ENCODE measurements around the gene GABARAP.
A peak's percentile ranks its signal among the peaks of the same experiment; 100 is the strongest.
"Not testable (repeated sequence)": the region's sequence is repeated elsewhere in the genome, so short reads cannot be mapped to it uniquely, and the experiment has no call there.

Gene GABARAP

DNA sequence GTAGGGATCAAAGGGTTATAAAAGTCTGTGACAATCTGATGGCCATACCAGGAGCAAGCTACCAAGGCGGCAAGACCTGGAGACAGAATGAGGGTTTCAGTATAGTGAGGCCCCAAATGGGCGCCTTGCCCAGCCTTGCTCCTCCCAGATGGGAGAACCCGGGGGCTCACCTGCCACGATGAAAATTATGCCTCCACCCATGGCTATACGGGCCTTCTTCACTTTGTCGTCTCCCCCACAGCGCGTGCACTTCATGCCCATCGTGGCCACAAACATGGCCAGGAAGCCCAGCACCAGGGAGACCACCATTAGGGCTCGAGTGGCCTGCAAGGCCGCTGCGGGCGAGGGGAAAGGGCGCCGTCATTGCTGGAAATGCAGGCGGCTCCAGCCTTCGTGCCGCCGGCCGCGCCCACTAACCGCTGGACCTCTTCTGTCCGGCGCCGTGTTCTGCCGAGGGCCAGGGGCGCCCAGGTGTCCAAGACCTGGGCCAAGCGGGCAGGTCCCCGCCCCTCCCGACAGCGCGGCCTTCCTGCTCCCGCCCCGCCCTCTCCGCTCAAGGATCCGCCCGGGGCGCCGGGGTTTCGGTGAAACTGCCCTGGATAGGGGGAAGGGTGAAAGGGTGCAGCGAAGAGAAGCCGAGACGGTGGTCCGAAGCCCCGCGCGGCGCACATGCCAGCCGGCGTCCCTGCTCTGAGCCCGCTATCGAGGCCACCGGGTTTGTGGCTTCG, 18.6 kb upstream of the GABARAP start:
- no peak for FAIRE-seq

DNA sequence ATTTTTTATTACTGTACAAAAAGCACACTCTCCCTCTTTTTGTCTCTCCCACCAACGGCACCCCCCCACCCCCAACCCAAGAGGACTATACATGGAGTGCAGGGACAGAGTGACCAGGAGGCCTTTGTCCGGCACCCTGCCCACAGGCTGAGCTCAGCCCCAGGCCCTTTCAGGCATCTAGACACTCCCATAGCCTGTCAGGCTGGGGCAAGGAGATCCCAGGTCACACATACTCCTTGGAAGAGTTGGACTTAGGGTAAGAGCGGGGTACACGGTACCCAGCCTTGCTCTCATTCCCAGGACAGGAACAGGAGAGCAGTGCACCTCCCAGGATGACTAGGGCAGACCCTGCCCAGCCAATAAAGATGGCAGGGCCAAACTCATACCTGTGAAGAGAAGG, 17.9 kb upstream of the GABARAP start:
- no peak for FAIRE-seq

DNA sequence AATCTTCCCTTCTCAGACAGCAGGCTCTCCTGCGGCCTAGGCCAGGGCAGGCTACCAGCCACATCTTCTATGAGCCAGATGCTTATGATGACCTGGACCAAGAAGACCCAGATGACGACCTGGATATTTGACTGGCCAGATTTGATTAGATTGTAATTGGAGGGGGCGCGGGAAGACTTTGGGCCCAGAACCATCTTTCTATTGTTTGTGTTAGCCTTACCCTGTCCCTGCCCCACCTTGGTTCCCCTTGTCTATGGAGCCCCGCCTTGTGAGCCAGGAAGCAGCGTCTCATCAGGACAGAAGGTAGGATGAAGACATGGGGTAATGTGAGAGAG, 17.3 kb upstream of the GABARAP start:
- FAIRE-seq, result no peak

DNA sequence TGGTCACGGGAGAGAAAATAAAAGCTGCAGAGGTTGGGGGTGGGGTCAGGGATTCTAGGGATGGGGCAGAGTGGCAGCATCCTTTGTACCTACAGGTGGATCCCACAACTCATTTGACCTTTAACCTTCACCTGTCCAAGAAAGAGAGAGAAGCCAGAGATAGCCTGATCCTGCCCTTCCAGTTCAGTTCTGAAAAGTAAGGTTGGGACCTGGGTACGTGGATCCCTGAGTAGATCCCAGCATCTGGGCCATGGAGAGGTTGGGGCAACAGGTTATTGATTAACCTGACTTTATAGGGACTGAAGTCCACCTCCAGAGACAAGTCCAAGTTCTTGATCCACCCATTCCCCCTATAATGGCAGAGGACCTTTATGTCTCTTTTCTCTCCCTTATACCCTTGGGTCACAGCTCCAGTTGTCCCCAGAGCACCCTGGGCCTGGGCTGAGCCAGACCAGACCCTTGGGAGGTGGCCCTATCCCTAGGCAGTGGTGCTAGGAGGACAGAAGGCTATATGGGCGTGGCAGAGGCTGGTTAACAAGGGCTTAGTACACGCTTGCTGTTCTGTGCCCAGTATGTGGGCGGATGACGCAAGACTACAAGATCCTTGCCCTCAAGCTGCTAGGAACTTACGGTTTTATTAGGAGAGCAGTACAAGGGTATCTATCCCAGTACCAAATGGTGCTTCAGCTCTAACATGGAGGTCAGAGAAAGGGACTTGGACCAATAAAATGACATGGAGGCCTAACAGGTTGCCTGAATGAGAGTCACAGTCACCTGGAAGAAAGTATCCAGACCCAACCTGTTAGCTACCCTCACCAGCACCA, 16.7 kb upstream of the GABARAP start:
- no peak for FAIRE-seq

DNA sequence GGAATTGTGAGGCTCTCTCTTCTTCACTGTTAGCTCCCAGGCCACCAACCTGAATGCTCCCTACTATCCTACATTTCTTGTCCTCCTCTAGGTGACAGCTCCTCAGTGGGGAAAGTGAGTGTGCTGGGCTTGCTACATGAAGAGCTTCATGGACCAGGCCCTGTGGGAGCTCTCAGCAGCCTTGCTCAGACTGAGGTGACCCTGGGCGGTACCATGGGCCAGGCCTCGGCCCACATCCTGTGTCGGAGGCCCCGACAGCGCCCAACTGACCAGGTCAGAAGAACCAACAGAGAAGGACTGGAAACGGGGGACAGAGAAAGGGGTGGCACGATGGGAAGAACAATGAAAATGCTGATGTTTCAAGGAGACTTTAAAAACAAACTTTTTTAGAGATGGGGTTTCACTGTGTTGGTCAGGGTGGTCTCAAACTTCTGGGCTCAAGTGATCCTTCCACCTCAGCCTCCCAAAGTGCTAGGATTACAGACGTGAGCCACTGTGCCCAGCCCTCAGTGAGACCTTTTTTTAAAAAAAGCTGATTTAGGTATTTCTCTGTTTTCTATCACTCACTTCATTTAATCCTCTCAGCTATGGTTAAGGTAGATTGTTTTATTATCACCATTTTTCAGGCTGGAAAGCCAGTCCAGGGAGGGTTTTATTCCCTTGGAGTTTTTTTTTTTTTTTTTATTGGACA, 14.7 kb upstream of the GABARAP start:
- no peak for FAIRE-seq

DNA sequence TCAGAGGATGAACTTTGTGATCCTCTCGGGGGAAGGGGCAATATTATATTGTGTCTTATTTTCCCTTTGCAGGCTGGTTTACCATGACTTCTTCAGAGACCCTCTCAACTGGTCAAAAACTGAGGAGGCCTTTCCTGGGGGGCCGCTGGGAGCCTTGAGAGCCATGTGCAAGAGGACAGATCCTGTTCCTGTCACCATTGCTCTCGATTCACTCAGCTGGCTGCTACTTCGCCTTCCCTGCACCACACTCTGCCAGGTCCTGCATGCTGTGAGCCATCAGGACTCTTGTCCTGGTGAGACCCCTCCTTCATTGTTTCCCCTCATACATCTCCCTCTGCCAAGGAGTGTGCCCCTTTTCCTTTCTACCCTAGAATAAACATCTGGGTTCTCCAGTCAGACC, 12.3 kb upstream of the GABARAP start:
- FAIRE-seq, result no peak

DNA sequence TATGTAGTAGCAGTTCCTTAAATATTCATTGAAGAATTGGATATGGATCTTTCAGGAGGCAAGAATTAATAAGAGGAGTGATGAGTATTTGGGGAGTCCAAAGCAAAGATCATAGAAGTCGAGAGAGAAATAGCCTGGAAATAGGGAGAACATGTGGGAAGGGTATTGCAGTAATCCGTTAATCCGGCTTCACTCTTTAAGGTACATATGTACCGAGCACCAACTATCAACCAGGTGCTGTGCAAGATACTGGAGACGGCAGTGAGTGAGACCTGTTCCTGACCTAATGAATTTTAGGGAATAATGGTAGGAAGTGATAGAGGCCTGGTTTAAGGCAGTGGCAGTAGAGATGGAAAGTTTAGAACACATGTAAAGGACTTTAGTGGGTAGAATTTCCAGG, 10.8 kb upstream of the GABARAP start:
- no peak for FAIRE-seq

DNA sequence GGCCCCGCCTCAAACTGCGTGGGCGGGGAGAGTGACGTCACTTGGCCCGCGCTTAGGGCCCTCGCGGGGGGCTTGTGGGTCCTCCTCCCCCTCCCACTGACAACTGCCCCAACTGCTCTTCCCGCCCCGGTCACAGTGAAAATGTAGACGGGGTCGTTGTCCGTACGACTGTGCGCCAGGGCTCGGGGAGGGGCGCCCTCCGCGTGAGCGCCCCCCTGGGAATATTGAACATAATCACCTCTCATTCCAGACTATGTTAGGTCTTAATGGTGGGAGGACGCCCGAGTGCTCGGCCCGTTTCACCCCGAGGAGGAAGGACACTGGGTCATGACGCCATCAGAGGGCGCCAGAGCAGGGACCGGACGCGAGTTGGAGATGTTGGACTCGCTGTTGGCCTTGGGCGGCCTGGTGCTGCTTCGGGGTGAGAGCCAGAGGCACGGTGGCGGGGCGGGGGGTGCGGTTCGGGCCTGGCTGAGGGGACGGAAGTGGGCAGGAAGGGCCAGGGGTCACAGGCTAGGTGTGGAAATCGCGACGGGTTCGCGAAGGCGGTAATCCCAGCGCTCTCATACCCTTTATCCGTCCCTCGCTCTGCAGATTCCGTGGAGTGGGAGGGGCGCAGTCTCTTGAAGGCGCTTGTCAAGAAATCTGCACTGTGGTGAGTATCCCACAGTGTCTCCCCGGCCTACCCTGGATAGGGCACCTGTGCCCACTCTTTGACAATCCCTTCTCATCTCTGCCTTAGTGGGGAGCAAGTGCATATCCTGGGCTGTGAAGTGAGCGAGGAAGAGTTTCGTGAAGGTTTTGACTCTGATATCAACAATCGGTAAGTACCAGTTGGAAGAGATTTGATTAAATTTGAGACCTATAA, 10.2 kb upstream of the GABARAP start, which contains the start of gene ELP5:
Gene ELP5 (plus strand): TSS at position 40 of the 868 bp plus-strand sequence. CDS start 336 bp downstream, at position 376.
- no peak for FAIRE-seq

DNA sequence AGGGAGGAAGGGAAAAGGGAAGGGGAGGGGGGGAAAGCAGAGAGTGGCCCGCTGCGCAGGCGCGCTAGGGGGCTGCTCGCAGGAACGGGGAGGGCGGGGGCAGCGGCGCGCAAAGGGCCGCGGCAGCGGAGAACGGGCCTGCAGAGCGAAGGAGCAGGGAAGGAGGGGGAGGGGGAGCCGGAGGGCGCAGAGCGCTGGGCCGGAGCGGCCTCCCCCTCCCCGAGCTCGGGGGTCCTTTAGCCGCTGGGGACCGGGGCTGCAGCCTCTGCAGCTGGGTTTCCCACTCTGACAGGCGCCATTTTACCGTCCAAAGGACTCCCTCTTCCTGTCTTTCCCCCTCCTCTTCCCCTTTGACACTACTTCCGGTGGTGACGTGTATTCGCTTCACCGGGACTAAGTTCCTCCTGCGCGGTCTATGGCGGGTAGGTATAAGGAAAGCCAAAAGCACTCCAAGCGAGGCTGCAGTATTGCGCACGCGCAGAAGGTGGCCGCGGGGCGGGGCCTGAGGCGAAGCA, 9.5 kb upstream of the GABARAP start, which contains the start of gene CTDNEP1:
Gene CTDNEP1 (minus strand): TSS at position 74 of the 515 bp plus-strand sequence. CDS start 438 bp downstream, outside the sequence.
- FAIRE-seq, result peak; percentile 99

DNA sequence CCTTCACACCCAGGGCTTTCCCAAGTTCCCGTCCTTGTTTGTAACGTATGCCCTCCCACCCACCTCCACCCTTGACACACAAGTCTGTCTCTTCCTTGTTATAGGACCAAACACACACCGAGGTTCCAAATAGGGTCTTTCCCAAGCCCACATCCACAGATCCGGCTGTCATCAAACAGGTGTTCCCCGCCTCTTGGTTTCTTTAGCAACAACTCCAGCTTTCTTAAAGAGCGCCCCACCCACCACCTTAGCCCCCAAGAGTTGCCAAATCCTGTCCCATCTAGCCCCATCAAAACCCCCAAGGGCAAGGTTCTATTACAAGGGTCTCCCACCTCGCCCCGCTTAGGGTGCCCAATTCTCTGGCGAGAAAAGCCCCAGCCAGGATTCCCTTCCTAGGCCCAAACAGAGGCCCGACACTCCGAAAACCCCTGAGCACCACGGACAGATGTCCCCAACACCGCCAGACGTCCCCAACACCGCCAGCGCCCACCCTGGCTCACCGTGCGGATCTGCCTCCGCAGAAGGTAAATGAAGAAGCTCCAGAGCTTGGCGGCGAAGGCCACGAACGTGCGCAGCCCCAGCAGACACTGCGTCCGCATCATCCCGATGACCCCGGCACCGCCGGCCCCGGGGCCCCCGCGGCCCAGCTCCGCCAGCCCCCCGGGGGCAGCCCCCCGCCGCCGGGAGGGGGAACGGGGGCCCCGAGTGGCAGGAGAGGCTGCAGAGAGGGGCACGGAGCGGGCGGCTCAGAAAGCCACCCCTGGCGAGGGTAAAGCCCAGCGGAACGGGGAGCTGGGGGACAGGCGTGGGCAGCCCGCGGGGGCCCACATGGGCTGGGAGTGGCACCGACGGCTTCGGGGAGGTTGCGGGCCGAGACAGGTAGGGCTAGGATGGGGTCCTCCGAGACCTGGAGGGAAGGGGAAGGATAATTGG, 8.7 kb upstream of the GABARAP start:
- FAIRE-seq, result no peak

DNA sequence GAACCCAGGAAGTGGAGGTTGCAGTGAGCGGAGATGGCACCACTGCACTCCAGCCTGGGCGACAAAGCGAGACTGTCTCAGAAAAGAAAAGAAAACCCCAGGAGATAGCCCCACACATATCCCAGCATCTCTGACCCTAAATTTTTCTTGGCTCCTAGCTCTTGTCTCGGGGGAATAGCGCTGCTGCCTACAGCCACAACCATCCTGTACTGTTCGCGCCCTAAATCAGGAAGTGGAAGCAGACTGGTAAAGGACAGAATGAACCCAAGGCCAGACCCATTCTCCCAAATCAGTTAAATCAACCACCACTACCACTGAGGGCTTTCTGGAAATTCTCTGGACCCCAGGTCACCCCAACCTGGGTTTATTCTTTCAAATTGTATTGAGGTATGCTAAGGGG, 7.6 kb upstream of the GABARAP start:
- no peak for FAIRE-seq

DNA sequence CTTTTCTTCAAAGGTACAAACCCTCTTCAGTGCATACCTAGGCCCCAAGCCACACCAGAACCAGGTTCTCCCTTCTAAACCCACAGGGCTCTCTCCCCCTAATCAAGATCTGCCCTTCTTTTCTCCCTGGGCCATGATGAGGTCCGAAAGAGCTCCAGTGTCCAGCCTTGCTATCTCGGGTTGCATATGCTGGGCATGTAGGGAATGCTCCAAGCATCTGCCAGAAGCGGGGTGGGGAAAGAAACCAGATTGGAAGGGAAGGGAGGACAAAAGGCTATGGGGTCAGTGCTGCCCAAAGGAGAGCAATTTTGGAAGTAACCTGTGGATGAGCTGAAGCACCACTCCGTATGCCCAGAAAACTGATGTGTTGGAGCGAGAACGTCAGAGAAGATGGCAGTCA, 7.0 kb upstream of the GABARAP start:
- no peak for FAIRE-seq

DNA sequence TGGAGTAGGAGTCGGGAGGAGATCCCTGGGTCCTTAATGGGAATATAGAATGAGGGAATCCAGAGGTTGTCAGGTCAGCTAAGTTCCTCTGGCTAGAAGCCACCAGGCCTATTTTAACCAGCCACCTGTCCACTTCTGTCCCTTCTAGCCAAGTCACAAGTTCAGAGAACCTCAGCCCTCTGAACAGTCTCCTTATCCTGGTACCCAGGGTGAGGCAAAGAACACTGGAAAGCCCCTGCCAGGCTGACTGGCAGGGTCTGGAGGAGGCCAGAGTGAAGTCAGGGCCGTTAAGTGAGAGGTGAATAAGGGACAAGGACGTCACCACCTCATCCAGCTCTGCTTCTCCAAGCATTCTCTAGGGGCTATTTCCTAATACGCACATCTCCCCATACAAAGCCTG, 6.5 kb upstream of the GABARAP start:
- FAIRE-seq, result no peak

DNA sequence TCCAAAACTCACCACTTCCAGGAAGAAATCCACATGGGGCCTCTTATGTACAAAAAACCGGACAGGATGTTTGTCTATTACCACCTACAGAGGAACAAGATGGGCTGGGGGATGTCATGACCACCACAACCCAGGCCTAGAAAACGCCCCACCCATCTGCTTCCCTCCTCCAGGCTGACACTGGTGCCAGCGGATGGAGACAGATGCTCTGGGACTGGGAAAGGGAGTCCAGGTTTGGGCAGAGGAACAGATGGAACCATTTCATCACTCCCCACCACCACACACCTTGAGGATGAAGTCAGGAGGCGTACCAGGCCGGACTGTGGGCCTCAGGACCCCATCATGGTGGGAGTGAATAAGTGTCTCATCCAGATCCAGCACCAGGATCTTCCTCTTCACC, 4.5 kb upstream of the GABARAP start:
- no peak for FAIRE-seq

DNA sequence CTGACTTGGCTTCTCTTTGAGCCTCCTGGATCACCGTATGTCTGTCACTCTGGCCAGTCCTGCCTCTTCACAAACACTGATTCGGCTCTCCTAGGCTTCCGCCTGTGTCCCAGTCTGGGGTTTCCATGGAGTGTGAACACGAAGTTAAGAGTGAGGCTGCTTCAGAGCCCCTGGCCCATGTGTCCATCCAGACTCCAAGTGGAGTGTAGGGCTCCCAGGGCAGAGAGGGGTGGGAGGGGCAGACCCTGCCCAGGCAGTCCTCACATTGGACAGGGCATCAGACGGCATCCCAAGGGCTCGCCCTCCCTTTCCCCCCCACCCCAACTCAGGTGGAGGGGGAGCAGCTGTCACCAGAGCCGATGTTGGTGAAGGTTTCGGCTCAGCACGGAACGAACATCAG, 1.6 kb upstream of the GABARAP start:
- not testable (repeated sequence) for FAIRE-seq

DNA sequence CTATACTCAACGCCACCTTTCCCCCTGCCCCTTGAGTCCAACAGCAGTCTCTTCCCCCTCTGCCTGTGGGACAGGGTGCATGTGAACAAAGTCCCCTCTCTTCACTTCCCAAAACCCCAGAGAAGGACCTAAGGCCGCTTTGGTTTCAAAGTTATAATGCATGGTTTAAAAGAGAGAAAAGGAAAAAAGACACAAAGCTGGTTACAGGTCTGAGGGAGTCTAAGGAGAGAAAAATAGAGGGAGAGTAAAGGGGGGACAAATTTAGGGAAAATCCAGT, 1.1 kb upstream of the GABARAP start:
- FAIRE-seq, result no peak

DNA sequence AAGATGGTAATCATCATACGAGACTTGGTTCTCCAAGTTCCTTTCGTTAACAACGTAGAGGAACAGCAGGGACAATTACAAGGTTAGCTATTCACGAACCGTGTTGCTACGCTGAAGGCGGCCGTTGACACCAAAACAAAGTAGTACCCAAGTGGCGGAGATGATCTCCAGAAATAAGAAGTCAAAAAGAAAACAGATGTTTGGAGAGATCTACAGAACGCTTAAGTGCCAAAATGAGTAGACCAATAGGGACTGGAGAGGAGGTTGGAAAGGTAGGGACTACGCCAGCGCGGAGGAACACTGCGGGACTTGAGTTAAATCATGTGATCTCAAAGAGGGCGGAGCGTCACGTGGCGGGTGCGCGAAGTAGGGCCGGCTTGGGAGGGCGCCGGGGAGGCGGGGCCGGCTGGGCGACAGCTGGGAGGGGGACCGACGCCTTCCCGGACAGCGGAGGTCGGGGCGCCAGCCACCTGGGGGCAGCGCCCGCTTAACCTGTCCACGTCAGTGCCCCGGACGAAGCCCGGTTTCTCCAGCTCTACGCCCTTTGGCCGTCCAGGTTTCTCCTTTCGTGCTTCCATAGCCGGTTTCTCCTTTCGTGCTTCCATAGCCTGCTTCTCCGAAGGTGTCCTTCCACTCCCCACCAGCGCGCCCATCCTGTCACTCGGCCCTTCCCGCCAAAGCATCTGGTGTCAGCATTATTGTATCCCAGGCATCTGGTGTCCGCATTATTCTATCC, 636 bp upstream of the GABARAP start:
- no peak for FAIRE-seq

DNA sequence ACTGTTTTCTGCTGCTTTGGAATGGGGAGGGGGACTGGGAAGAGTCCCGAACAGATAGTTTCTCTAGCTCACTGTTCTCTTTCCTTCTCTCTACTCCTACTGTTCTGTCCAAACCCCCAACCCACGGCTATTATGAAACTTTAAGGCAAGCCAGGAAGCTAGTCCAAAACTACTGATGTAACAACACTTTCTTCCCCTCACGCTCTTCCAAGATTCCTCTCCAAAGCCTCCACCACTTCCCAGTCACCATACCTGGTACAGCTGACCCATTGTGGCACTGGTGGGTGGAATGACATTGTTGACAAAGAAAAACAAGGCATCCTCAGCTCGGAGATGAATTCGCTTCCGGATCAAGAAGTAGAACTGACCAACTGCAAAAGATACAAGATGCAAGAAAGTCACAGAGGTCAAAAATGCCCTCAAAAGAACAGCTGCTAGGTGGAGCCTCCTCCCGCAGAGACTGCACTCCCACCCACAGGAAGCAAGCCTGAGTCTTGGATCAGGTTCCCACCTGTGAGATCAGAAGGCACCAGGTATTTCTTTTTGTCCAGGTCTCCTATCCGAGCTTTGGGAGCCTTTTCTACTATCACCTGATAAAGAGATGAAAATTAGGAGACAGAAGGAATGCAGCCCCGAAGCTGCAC, 1.0 kb downstream of the GABARAP start:
- no peak for FAIRE-seq

DNA sequence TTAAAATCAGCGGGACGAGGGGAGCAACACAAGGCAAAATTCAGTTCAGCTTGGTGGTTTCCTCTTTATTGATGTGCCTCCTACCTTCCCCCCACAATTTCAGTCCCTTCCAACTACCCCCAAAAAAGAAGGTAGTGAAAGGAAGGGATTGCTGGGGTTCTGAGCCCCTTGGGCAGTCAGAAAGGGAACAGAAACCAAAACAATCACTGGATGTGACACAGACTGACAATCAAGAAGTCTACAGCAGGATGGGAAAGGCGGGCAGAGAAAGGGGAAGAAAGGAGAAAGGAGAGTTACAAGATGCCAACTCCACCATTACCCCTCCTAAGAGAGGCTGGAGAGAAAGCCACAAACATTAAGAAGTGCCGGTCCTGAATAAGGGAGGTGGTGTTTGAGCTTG, 1.9 kb downstream of the GABARAP start:
- no peak for FAIRE-seq
